GM12874 (cell line): ENCODE results near the gene SVOP.

ENCODE experiments used
- CTCF ChIP-seq: IDR thresholded peaks from 2 replicates; pipeline ENCODE4 v1.5.1; 2011; ENCODE audit warnings: low read depth, mild to moderate bottlenecking, control low read depth, low read length, moderate library complexity; ENCODE audit not compliant: insufficient read depth

SVOP gene

GRCh38 chr12:108868781-108869180 lies 152.1 kb downstream of the SVOP start:
- TF ChIP-seq CTCF, result no peak

- no peak for TF ChIP-seq CTCF
Measured at GRCh38 chr12:108865169-108865568, 155.7 kb downstream of the SVOP start.

- TF ChIP-seq CTCF, result no peak
Measured at GRCh38 chr12:108862588-108862959, 158.3 kb downstream of the SVOP start.

- no peak for TF ChIP-seq CTCF
Measured at GRCh38 chr12:108861878-108862587, 158.8 kb downstream of the SVOP start.

- no peak for TF ChIP-seq CTCF
Measured at GRCh38 chr12:108860443-108860842, 160.4 kb downstream of the SVOP start.

GRCh38 chr12:108859923-108860291 lies 161.0 kb downstream of the SVOP start:
- TF ChIP-seq CTCF, result no peak

- TF ChIP-seq CTCF, result no peak
Measured at GRCh38 chr12:108858311-108859074, 162.4 kb downstream of the SVOP start.
